Endothelial cell of umbilical vein (primary cell): ENCODE results near the gene ATXN1. TPM values are rescaled to one million over a fixed set of nuclear protein-coding genes. Genes with fewer than 3 reads are reported as not detected.
"Not testable (repeated sequence)": the region's sequence is repeated elsewhere in the genome, so short reads cannot be mapped to it uniquely, and the experiment has no call there.

Experiments
- BruUV-seq: library from RNA; stranded (reverse); fragments of 400-500 nt; replicated peaks from 2 replicates; lab custom pipeline; 2021; lab: Mats Ljungman, UMichigan
- CTCF ChIA-PET: fragments of 300-600, 350-600 bp; sonication (Branson Sonifier 250); formaldehyde crosslinking; loops from one replicate; lab custom pipeline; 2021; ENCODE audit warnings: antibody characterized with exemption, inconsistent platforms; lab: Charles Lee
- POLR2A ChIA-PET: fragments of 300-600, 350-600 bp; sonication (Branson Sonifier 250); formaldehyde crosslinking; loops from one replicate; lab custom pipeline; 2021; ENCODE audit warnings: antibody characterized with exemption, inconsistent platforms; lab: Charles Lee
- DNase-seq: peaks from one replicate; pipeline ENCODE4 v3.0.0-alpha.2; 2011; ENCODE audit warnings: low read depth, low spot score
- FAIRE-seq: peaks from 2 replicates; lab custom pipeline; 2011; peaks lifted over from hg19 to GRCh38; lab: Jason Lieb, UNC
- H2AFZ ChIP-seq: 2 replicates; pipeline ENCODE4 v1.6.0; 2012; ENCODE audit warnings: low read depth, low read length, control low read depth, inconsistent platforms
- H3K27ac ChIP-seq: 2 replicates; pipeline ENCODE4 v1.5.1; 2011; ENCODE audit warnings: low read depth, mild to moderate bottlenecking, control low read depth, low read length, moderate library complexity; ENCODE audit not compliant: insufficient read depth
- H3K27me3 ChIP-seq, 2 experiments: 2 replicates each; pipeline versions ENCODE4 v1.6.0 to v1.6.1; 2011; ENCODE audit warnings: low read length in 2 of 2, mixed read lengths in 1 of 2; ENCODE audit not compliant: control insufficient read depth in 2 of 2, insufficient read depth in 2 of 2
- H3K36me3 ChIP-seq, 2 experiments: 2 replicates in 1 of 2; 3 replicates in 1 of 2; pipeline ENCODE4 v1.5.1; 2011; ENCODE audit warnings: low read length in 2 of 2, mild to moderate bottlenecking in 1 of 2, moderate library complexity in 1 of 2; ENCODE audit not compliant: control insufficient read depth in 2 of 2, insufficient read depth in 2 of 2; ENCODE audit errors: extremely low read depth in 1 of 2
- H3K4me1 ChIP-seq: 3 replicates; pipeline ENCODE4 v1.5.1; 2011; ENCODE audit warnings: mild to moderate bottlenecking, low read length; ENCODE audit not compliant: control insufficient read depth, insufficient read depth; ENCODE audit errors: extremely low read depth
- H3K4me2 ChIP-seq: 2 replicates; pipeline ENCODE4 v1.6.1; 2011; ENCODE audit warnings: low read length, control low read depth, mixed read lengths; ENCODE audit not compliant: insufficient read depth
- H3K4me3 ChIP-seq, 3 experiments: fragments of 200-600 bp in 1 of 3; sonication (generic), shearing (Covaris generic) in 1 of 3; replicated peaks in 1 of 3; 2 replicates each; pipeline ENCODE4 v1.5.1; 2011 to 2016; ENCODE audit warnings: control low read depth in 3 of 3, low read length in 3 of 3, mild to moderate bottlenecking in 2 of 3, inconsistent platforms in 1 of 3, low read depth in 1 of 3, moderate library complexity in 1 of 3; ENCODE audit not compliant: insufficient read depth in 1 of 3
- H3K79me2 ChIP-seq: 2 replicates; pipeline ENCODE4 v1.6.0; 2012; ENCODE audit warnings: low read length, inconsistent platforms; ENCODE audit not compliant: control insufficient read depth, insufficient read depth
- H3K9ac ChIP-seq: replicated peaks from 2 replicates; pipeline ENCODE3; 2011; ENCODE audit warnings: low read length, control low read depth; ENCODE audit not compliant: insufficient read depth; ENCODE audit errors: extremely low read depth
- H3K9me1 ChIP-seq: replicated peaks from 3 replicates; pipeline ENCODE4 v1.6.0; 2011; ENCODE audit warnings: mild to moderate bottlenecking, low read length; ENCODE audit not compliant: control insufficient read depth, insufficient read depth; ENCODE audit errors: extremely low read depth
- H3K9me3 ChIP-seq: replicated peaks from 2 replicates; pipeline ENCODE4 v1.5.1; 2012; ENCODE audit warnings: low read length, inconsistent platforms; ENCODE audit not compliant: control insufficient read depth, insufficient read depth
- H4K20me1 ChIP-seq: replicated peaks from 2 replicates; pipeline ENCODE3; 2011; ENCODE audit warnings: mild to moderate bottlenecking, low read length; ENCODE audit not compliant: control insufficient read depth, insufficient read depth; ENCODE audit errors: extremely low read depth
- dilution Hi-C: fragments of 300-500 bp; cut with MboI; formaldehyde crosslinking; loops from one replicate; pipeline ENCODE4 v1.15.0; 2019; ENCODE audit warnings: low sequenced_read_pairs; ENCODE audit not compliant: extremely low pct_ligation_motif_present
- intact Hi-C: fragments of 100-400 bp; cut with micrococcal nuclease; formaldehyde crosslinking; loops from one replicate; pipeline ENCODE4 v1.10.0; 2022
- polyA plus RNA-seq, 4 experiments: library from polyadenylated mRNA; depleted of rRNA in 3 of 4; stranded (reverse) in 3 of 4; unstranded in 1 of 4; fragments of >200 nt; gene quantifications; 2 replicates each; pipeline versions ENCODE4 v1.2.1 to v1.2.3, GENCODE V29; 2011 to 2012; ENCODE audit warnings: missing spikeins in 1 of 4
- total RNA-seq: library from RNA; stranded (reverse); gene quantifications from 2 replicates; pipeline ENCODE4 v1.2.3, GENCODE V29; 2021

The ATXN1 gene
- total and polyA plus RNA-seq, 2 donors (not counting 3 experiments of a cell fraction or from before 2014, with no cell fraction given) = 16.4 to 33.0 TPM

DNA sequence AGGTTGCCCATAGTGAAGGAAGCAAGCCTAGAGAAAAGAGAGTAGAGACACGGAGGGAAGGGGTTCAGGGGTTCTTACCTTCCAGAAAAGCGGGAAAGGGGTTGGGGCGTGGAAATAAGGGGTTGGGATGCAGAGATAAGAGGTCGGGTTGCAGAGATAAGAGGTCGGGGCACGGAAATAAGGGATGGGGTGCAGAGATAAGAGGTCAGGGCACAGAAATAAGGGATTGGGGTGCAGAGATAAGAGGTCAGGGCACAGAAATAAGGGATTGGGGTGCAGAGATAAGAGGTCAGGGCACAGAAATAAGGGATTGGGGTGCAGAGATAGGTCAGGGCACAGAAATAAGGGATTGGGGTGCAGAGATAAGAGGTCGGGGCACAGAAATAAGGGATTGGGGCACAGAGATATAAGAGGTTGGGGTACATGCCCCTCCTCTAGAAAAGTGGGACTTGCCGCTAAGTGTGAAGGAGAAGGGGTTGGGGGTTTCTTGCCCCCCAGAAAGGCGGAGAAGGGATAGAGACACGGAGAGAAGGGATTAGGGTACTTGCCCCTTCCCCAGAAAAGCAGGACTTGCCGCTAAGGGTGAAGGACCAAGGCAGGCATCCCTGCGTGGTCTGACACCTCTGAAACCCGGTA, 497.7 kb downstream of the ATXN1 start:
- CTCF ChIA-PET, intact Hi-C loops, POLR2A ChIA-PET, H3K27ac ChIP-seq, H3K4me1 ChIP-seq, H3K79me2 ChIP-seq, FAIRE-seq, H2AFZ ChIP-seq, H3K9ac ChIP-seq, H3K9me1 ChIP-seq, H3K4me3 ChIP-seq, H3K4me2 ChIP-seq, BruUV-seq, H3K36me3 ChIP-seq, H3K9me3 ChIP-seq, H3K27me3 ChIP-seq, H4K20me1 ChIP-seq, DNase-seq, dilution Hi-C loops: not testable (repeated sequence)

GRCh38 chr6:16262773-16263172, 498.5 kb downstream of the ATXN1 start:
- H2AFZ ChIP-seq, H3K9ac ChIP-seq, FAIRE-seq, H3K79me2 ChIP-seq, intact Hi-C loops, H3K27ac ChIP-seq, H3K4me3 ChIP-seq, H3K4me1 ChIP-seq, H3K9me3 ChIP-seq, DNase-seq, H3K9me1 ChIP-seq, H4K20me1 ChIP-seq, dilution Hi-C loops, BruUV-seq, H3K36me3 ChIP-seq, POLR2A ChIA-PET, H3K27me3 ChIP-seq, H3K4me2 ChIP-seq, CTCF ChIA-PET: not testable (repeated sequence)

DNA sequence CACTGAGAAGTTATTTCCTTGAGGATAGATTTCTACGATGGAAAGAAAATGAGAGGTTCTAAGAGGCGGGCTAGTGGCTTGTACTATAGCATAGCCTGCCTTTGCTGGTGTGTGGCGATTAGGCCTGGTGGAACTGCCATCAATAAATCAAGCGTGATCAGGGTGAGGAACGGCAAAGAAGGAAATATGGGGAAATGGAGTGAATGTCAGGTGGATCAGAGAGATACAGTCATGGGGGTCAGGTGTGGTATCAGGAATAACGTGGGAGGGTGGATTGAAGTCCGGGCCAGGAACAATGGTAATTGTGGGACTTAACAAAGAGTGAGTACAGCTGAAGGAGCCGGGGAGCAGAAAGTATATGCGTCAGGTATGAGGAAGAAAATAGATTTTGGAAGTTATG, 500.7 kb downstream of the ATXN1 start:
- H3K4me1 ChIP-seq, H3K4me3 ChIP-seq, FAIRE-seq, DNase-seq, intact Hi-C loops, H3K9me1 ChIP-seq, dilution Hi-C loops, H3K27me3 ChIP-seq, H3K4me2 ChIP-seq, H4K20me1 ChIP-seq, H3K9ac ChIP-seq, H2AFZ ChIP-seq, BruUV-seq, H3K27ac ChIP-seq, H3K36me3 ChIP-seq, H3K9me3 ChIP-seq, POLR2A ChIA-PET, H3K79me2 ChIP-seq, CTCF ChIA-PET: not testable (repeated sequence)

- dilution Hi-C loops, BruUV-seq, H3K9me3 ChIP-seq, intact Hi-C loops, H3K79me2 ChIP-seq, POLR2A ChIA-PET, H3K4me2 ChIP-seq, H3K36me3 ChIP-seq, CTCF ChIA-PET, H3K9ac ChIP-seq, H3K9me1 ChIP-seq, H2AFZ ChIP-seq, FAIRE-seq, H3K27me3 ChIP-seq, DNase-seq, H4K20me1 ChIP-seq, H3K4me1 ChIP-seq, H3K4me3 ChIP-seq, H3K27ac ChIP-seq: not testable (repeated sequence)
Measured at GRCh38 chr6:16259604-16260003, 501.7 kb downstream of the ATXN1 start.
